ENCODE results near the gene IFI27.

GRCh38 chr14:94113490-94113889, 3.0 kb downstream of the IFI27 start:
- TF ChIP-seq CTCF (IDR thresholded peaks at IDR 0.05), result no peak
- no peak for TF ChIP-seq EZH2 (IDR thresholded peaks at IDR 0.05; ENCODE audit: borderline replicate concordance, insufficient read depth, low read depth, low read length, poor library complexity, severe bottlenecking)

Measured in B cell (primary cell).